Measurements from ENCODE around the gene PSTPIP2. TPM values are rescaled to one million over a fixed set of nuclear protein-coding genes. Genes with fewer than 3 reads are reported as not detected.
A peak's percentile ranks its signal among the peaks of the same experiment; 100 is the strongest.

The PSTPIP2 gene
- total and polyA plus RNA-seq, 2 of the 13 experiments (the other 11 are each of a cell fraction or from before 2014, with no cell fraction given): 0.25 to 0.27 TPM

GRCh38 chr18:46104128-46104911, 32.3 kb upstream of the PSTPIP2 start, which contains the start of gene HAUS1 (continued):
- TF ChIP-seq ZNF256 (CRISPR knock-in tag; conservative IDR thresholded peaks at IDR 0.05) (no peak; the same call in 1 of the 2 replicates), ZNF713 (CRISPR knock-in tag; IDR thresholded peaks at IDR 0.05) (no peak), ZFX (CRISPR knock-in tag; IDR thresholded peaks at IDR 0.05; ENCODE audit: low read depth) (peak; percentile 86), ZMYM4 (CRISPR knock-in tag; IDR thresholded peaks at IDR 0.05) (peak; percentile 58; the same call in 1 of the 2 replicates), ZNF724P (CRISPR knock-in tag; IDR thresholded peaks at IDR 0.05; ENCODE audit: borderline replicate concordance) (no peak), FOXO4 (CRISPR knock-in tag; conservative IDR thresholded peaks at IDR 0.05) (0 out of 2 replicates have a peak, but pooled peaks have one; percentile 46), XRCC5 (optimal IDR thresholded peaks at IDR 0.05; ENCODE audit: low read length) (peak; percentile 33), ZSCAN20 (CRISPR knock-in tag; IDR thresholded peaks at IDR 0.05; ENCODE audit: borderline replicate concordance) (peak; percentile 81; the same call in 1 of the 2 replicates), HMG20A (CRISPR knock-in tag; IDR thresholded peaks at IDR 0.05; ENCODE audit: borderline replicate concordance) (no peak), TFDP1 (CRISPR knock-in tag; IDR thresholded peaks at IDR 0.05; ENCODE audit: borderline replicate concordance) (peak; percentile 85; the same call in 1 of the 2 replicates), HNRNPLL (IDR thresholded peaks at IDR 0.05; ENCODE audit: low read depth, low read length, poor library complexity, severe bottlenecking) (peak; percentile 93), SNAPC4 (CRISPR knock-in tag; IDR thresholded peaks at IDR 0.05) (peak; percentile 87), ZGPAT (CRISPR knock-in tag; IDR thresholded peaks at IDR 0.05) (peak; percentile 69), KDM4B (CRISPR knock-in tag; IDR thresholded peaks at IDR 0.05) (0 out of 2 replicates have a peak, but pooled peaks have one; percentile 41), TCF12 (IDR thresholded peaks at IDR 0.05) (no peak), TCF12 (CRISPR knock-in tag; IDR thresholded peaks at IDR 0.05) (0 out of 2 replicates have a peak, but pooled peaks have one; percentile 71)

Data from HepG2 (cell line).